ENCODE measurements around the gene PPP6R3. TPM values are rescaled to one million over a fixed set of nuclear protein-coding genes. Genes with fewer than 3 reads are reported as not detected.

PPP6R3 gene
- total and polyA plus RNA-seq, 2 of the 8 experiments (the other 6 are each of a cell fraction or from before 2014, with no cell fraction given) = 44.6 to 150 TPM

DNA sequence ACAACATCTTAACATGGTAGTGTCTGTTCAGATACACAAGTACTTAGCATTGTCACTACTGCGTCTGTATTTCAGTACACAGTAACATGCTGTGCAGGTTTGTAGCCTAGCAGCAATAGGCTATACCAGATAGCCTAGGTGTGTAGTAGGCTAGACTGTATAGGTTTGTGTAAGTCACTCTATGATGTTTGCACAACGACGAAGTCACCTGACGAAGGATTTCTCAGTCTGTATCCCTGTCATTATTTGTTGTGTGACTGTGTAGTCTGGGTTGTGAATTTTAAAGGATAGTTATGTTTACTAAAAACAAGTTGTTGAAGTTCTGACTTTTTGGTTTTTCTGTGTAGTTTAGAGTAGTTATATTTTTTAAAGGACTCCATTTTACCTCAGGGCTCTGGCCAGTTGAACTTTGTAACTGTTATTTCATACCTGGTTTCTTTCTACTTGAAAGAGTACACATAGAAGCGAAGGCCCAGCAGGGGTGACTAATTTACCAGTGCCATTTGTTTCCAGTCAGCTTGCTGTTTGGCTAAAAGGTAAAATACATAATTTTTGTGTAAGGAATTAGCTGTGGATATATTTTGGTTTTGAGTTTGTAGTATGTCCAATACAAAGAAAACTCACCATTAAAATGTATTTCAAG, 72.3 kb downstream of the PPP6R3 start:
- H3K4ac ChIP-seq (replicated peaks; ENCODE audit: insufficient read length, low read depth, low read length) = no peak overlapping the region
- no peak for TF ChIP-seq TCF12 (IDR thresholded peaks at IDR 0.05; ENCODE audit: low read depth, low read length)
- no peak for TF ChIP-seq MAX (IDR thresholded peaks at IDR 0.05)
- no peak for TF ChIP-seq FOSL1 (IDR thresholded peaks at IDR 0.05; ENCODE audit: insufficient read depth, low read depth, low read length)
- no peak for TF ChIP-seq CTBP2 (IDR thresholded peaks at IDR 0.05; ENCODE audit: borderline replicate concordance, insufficient read depth, insufficient read length, low read length)
- TF ChIP-seq SP2 (IDR thresholded peaks at IDR 0.05; ENCODE audit: low read length) = no peak
- TF ChIP-seq SP1 (IDR thresholded peaks at IDR 0.05; ENCODE audit: low read depth, low read length) = no peak
- TF ChIP-seq EZH2 (IDR thresholded peaks at IDR 0.05; ENCODE audit: low read depth, low read length, severe bottlenecking) = no peak
- TF ChIP-seq E2F6 (IDR thresholded peaks at IDR 0.05) = no peak
- no peak for TF ChIP-seq JUND (IDR thresholded peaks at IDR 0.05; ENCODE audit: low read length)
- TF ChIP-seq YY1 (IDR thresholded peaks at IDR 0.05; ENCODE audit: low read depth, low read length) = no peak
- TF ChIP-seq SRF (IDR thresholded peaks at IDR 0.05; ENCODE audit: low read depth, low read length) = no peak
- no peak overlapping the region for H2BK20ac ChIP-seq (ENCODE audit: low read length)
- no peak overlapping the region for H2BK120ac ChIP-seq (replicated peaks; ENCODE audit: low read depth, low read length)
- no peaks in the 10 kb centered on the region for H3K9me3 ChIP-seq (ENCODE audit: insufficient read depth in 2 of 2, low read depth in 1 of 2, low read length in 1 of 2)
- peaks cover 18 to 26% of the 10 kb centered on the region in 2 experiments for H4K20me1 ChIP-seq (replicated peaks in 1 of 2; ENCODE audit: control insufficient read depth in 1 of 2, insufficient read depth in 2 of 2, low read length in 2 of 2)
- no peak overlapping the region for H2BK15ac ChIP-seq (ENCODE audit: low read length)
- CTCF ChIA-PET (ENCODE audit: partially characterized antibody) = no interaction called here
- no peak overlapping the region for H2AK5ac ChIP-seq (ENCODE audit: low read depth, low read length)
- 90% methylated on average over 5 of the region's 5 CpGs; no CpG with 5 or more reads in 1 of the 2 experiments for WGBS, 2 experiments (ENCODE audit: extremely low coverage in 1 of 2, insufficient coverage in 1 of 2, insufficient read length in 1 of 2, insufficient replicate concordance in 2 of 2, low coverage in 1 of 2, low lambda C conversion rate in 2 of 2, missing lambda C conversion rate in 1 of 2)
- no peak overlapping the region for H3K27ac ChIP-seq (ENCODE audit: low read depth, low read length)
- no peak overlapping the region for H2BK12ac ChIP-seq (ENCODE audit: low read depth, low read length)
- H3K56ac ChIP-seq (replicated peaks; ENCODE audit: insufficient read length, low read depth, low read length) = no peak overlapping the region
- H3K18ac ChIP-seq (ENCODE audit: extremely low read depth, low read length) = no peak overlapping the region
- FAIRE-seq (no peak), DNase-seq (ENCODE audit: low read depth in 1 of 2, low spot score in 2 of 2) (no peak)
- no peaks in the 10 kb centered on the region for H3K23me2 ChIP-seq (ENCODE audit: low read depth, low read length)
- H3K79me1 ChIP-seq (ENCODE audit: low read depth, low read length) = peaks cover 13% of the 10 kb centered on the region
- no peak overlapping the region for H3K4me2 ChIP-seq (ENCODE audit: insufficient read depth in 1 of 2, low read depth in 2 of 2, low read length in 2 of 2)
- no peak overlapping the region for H4K91ac ChIP-seq (replicated peaks; ENCODE audit: insufficient read length, low read length)
- H3K79me2 ChIP-seq (ENCODE audit: control insufficient read depth in 1 of 2, insufficient read depth in 2 of 2, low read length in 2 of 2) = peaks cover 0 to 93% of the 10 kb centered on the region in 2 experiments; a peak in 3 of 4 replicates
- H2BK5ac ChIP-seq (ENCODE audit: low read depth, low read length) = no peak overlapping the region
- peaks cover 0 to 9% (median 2%) of the 10 kb centered on the region in 4 experiments; a peak in 3 of 8 replicates for H3K36me3 ChIP-seq (ENCODE audit: control insufficient read depth in 2 of 4, insufficient read depth in 4 of 4, low read length in 3 of 4)
- H2AFZ ChIP-seq (ENCODE audit: low read length) = no peak overlapping the region
- H3K23ac ChIP-seq (ENCODE audit: insufficient read length) = no peak overlapping the region
- H3K14ac ChIP-seq (ENCODE audit: insufficient read length) = no peak overlapping the region
- H3K4me1 ChIP-seq (replicated peaks in 1 of 4; ENCODE audit: control insufficient read depth in 3 of 4, insufficient read depth in 4 of 4, low read length in 3 of 4) = peaks cover 3 to 7% (median 4%) of the 10 kb centered on the region in 4 experiments
- H3K27me3 ChIP-seq (replicated peaks in 1 of 4; ENCODE audit: control insufficient read depth in 3 of 4, extremely low read depth in 1 of 4, insufficient read depth in 3 of 4, low read length in 3 of 4) = no peaks in the 10 kb centered on the region
- H3K4me3 ChIP-seq (ENCODE audit: extremely low read depth in 1 of 4, insufficient read depth in 2 of 4, low read depth in 3 of 4, low read length in 4 of 4) = no peak overlapping the region
- H3K9ac ChIP-seq (replicated peaks in 1 of 4; ENCODE audit: extremely low read depth in 1 of 4, low read depth in 3 of 4, low read length in 3 of 4) = no peak overlapping the region
- no peak overlapping the region for H4K5ac ChIP-seq (ENCODE audit: insufficient read length, low read depth, low read length)
- POLR2A ChIA-PET (ENCODE audit: partially characterized antibody) = no interaction called here
- no peak overlapping the region for H4K8ac ChIP-seq (ENCODE audit: extremely low read depth, insufficient read depth, low read length)
